GM18505 (cell line): ENCODE measurements around the gene UNC5A.

ENCODE experiments used
- ATAC-seq: cut with Tn5 transposase; IDR thresholded peaks from one replicate; pipeline ENCODE4 v1.9.1; 2021; ENCODE audit not compliant: unreplicated experiment
- POLR2A ChIP-seq: IDR thresholded peaks from 4 replicates; pipeline ENCODE4 v1.6.1; 2011; ENCODE audit warnings: borderline replicate concordance; ENCODE audit not compliant: insufficient read depth, insufficient read length; ENCODE audit errors: extremely low read depth

Gene UNC5A

GRCh38 chr5:176814313-176814685 is 3.9 kb downstream of the UNC5A start:
- TF ChIP-seq POLR2A: no peak
- no peak for ATAC-seq

GRCh38 chr5:176814836-176815438 is 4.6 kb downstream of the UNC5A start:
- ATAC-seq: no peak
- no peak for TF ChIP-seq POLR2A

- TF ChIP-seq POLR2A: no peak
- no peak for ATAC-seq
These were observed 5.8 kb downstream of the UNC5A start for GRCh38 chr5:176816043-176816745.

- no peak for TF ChIP-seq POLR2A
- no peak for ATAC-seq
These were observed 6.5 kb downstream of the UNC5A start for GRCh38 chr5:176816791-176817347.

GRCh38 chr5:176817369-176817840 is 7.0 kb downstream of the UNC5A start:
- no peak for ATAC-seq
- no peak for TF ChIP-seq POLR2A

- TF ChIP-seq POLR2A: no peak
- no peak for ATAC-seq
These were observed 7.5 kb downstream of the UNC5A start for GRCh38 chr5:176817841-176818377.

- no peak for TF ChIP-seq POLR2A
- ATAC-seq: no peak
These were observed 8.2 kb downstream of the UNC5A start for GRCh38 chr5:176818391-176819098.

GRCh38 chr5:176819476-176819875 is 9.1 kb downstream of the UNC5A start:
- no peak for ATAC-seq

GRCh38 chr5:176820937-176821336 is 10.6 kb downstream of the UNC5A start:
- no peak for TF ChIP-seq POLR2A
- ATAC-seq: no peak

More at GRCh38 chr5:176819476-176819875, 9.1 kb downstream of the UNC5A start:
- no peak for TF ChIP-seq POLR2A

GRCh38 chr5:176821441-176821840 is 11.1 kb downstream of the UNC5A start:
- TF ChIP-seq POLR2A: no peak
- ATAC-seq: no peak

- ATAC-seq: no peak
- no peak for TF ChIP-seq POLR2A
These were observed 11.9 kb downstream of the UNC5A start for GRCh38 chr5:176822041-176822792.

- ATAC-seq: no peak
- TF ChIP-seq POLR2A: no peak
These were observed 12.6 kb downstream of the UNC5A start for GRCh38 chr5:176822793-176823481.
